HUES48 (cell line): ENCODE measurements around the gene NADK2.
A peak's percentile ranks its signal among the peaks of the same experiment; 100 is the strongest.

Experiments
- H3K27ac ChIP-seq: one replicate; pipeline ENCODE4 v1.7.0; 2013; ENCODE audit warnings: low read depth, low read length, inconsistent platforms
- H3K27me3 ChIP-seq: 2 replicates; pipeline ENCODE4 v1.6.1; 2013; ENCODE audit warnings: mild to moderate bottlenecking, low read length; ENCODE audit not compliant: control insufficient read depth, insufficient read depth
- H3K36me3 ChIP-seq: 2 replicates; pipeline ENCODE4 v1.6.1; 2013; ENCODE audit warnings: low read length; ENCODE audit not compliant: control insufficient read depth, insufficient read depth
- H3K4me1 ChIP-seq: 2 replicates; pipeline ENCODE4 v1.6.1; 2013; ENCODE audit warnings: mild to moderate bottlenecking, low read length; ENCODE audit not compliant: control insufficient read depth, insufficient read depth
- H3K4me3 ChIP-seq: 2 replicates; pipeline ENCODE4 v1.5.1; 2013; ENCODE audit warnings: mild to moderate bottlenecking, low read depth, low read length
- H3K9ac ChIP-seq: 2 replicates; pipeline ENCODE4 v1.6.1; 2013; ENCODE audit warnings: mild to moderate bottlenecking, low read depth, low read length, moderate library complexity
- H3K9me3 ChIP-seq: 2 replicates; pipeline ENCODE4 v1.6.1; 2013; ENCODE audit warnings: low read length; ENCODE audit not compliant: control insufficient read depth, insufficient read depth

The NADK2 gene

GRCh38 chr5:36244076-36244475, 2.4 kb upstream of the NADK2 start:
- Histone ChIP-seq H3K27ac (no peak overlapping the region), H3K9ac (no peak overlapping the region), H3K9me3 (peaks cover 4% of the 10 kb centered on the region; the same call in 1 of the 2 replicates), H3K36me3 (no peaks in the 10 kb centered on the region), H3K4me1 (peaks cover 17% of the 10 kb centered on the region), H3K4me3 (no peak overlapping the region), H3K27me3 (peaks cover 12% of the 10 kb centered on the region)

GRCh38 chr5:36243653-36244052, 1.9 kb upstream of the NADK2 start:
- H3K27ac ChIP-seq, result no peak overlapping the region
- H3K9ac ChIP-seq, result no peak overlapping the region
- H3K9me3 ChIP-seq, result peaks cover 4% of the 10 kb centered on the region; the same call in 1 of the 2 replicates
- H3K36me3 ChIP-seq, result no peaks in the 10 kb centered on the region
- peaks cover 12% of the 10 kb centered on the region for H3K27me3 ChIP-seq
- no peak overlapping the region for H3K4me3 ChIP-seq
- peaks cover 21% of the 10 kb centered on the region for H3K4me1 ChIP-seq

GRCh38 chr5:36242534-36243485, 1.1 kb upstream of the NADK2 start:
- H3K27ac ChIP-seq, result peak overlapping the region; percentile 55
- H3K4me3 ChIP-seq, result peak overlapping the region; percentile 76
- no peaks in the 10 kb centered on the region for H3K36me3 ChIP-seq
- H3K27me3 ChIP-seq, result peaks cover 12% of the 10 kb centered on the region
- peak overlapping the region; percentile 51 for H3K9ac ChIP-seq
- H3K9me3 ChIP-seq, result peaks cover 4% of the 10 kb centered on the region; the same call in 1 of the 2 replicates
- peaks cover 25% of the 10 kb centered on the region for H3K4me1 ChIP-seq

- Histone ChIP-seq H3K4me1 (peaks cover 25% of the 10 kb centered on the region), H3K36me3 (no peaks in the 10 kb centered on the region), H3K4me3 (peak overlapping the region; percentile 76), H3K9me3 (peaks cover 4% of the 10 kb centered on the region; the same call in 1 of the 2 replicates), H3K27me3 (peaks cover 12% of the 10 kb centered on the region), H3K27ac (peak overlapping the region; percentile 80), H3K9ac (peak overlapping the region; percentile 92)
These were observed 720 bp downstream of the NADK2 start for GRCh38 chr5:36240779-36241630.

GRCh38 chr5:36239370-36240293, 2.1 kb downstream of the NADK2 start:
- peaks cover 12% of the 10 kb centered on the region for H3K27me3 ChIP-seq
- no peak overlapping the region for H3K27ac ChIP-seq
- H3K4me3 ChIP-seq, result no peak overlapping the region
- peaks cover 25% of the 10 kb centered on the region for H3K4me1 ChIP-seq
- H3K36me3 ChIP-seq, result no peaks in the 10 kb centered on the region
- H3K9me3 ChIP-seq, result peaks cover 4% of the 10 kb centered on the region; the same call in 1 of the 2 replicates
- H3K9ac ChIP-seq, result no peak overlapping the region

GRCh38 chr5:36238502-36239295, 3.0 kb downstream of the NADK2 start:
- H3K9me3 ChIP-seq, result peaks cover 4% of the 10 kb centered on the region; the same call in 1 of the 2 replicates
- H3K27ac ChIP-seq, result no peak overlapping the region
- no peaks in the 10 kb centered on the region for H3K36me3 ChIP-seq
- H3K4me1 ChIP-seq, result peaks cover 25% of the 10 kb centered on the region
- no peak overlapping the region for H3K9ac ChIP-seq
- no peak overlapping the region for H3K4me3 ChIP-seq
- H3K27me3 ChIP-seq, result peaks cover 12% of the 10 kb centered on the region

DNA sequence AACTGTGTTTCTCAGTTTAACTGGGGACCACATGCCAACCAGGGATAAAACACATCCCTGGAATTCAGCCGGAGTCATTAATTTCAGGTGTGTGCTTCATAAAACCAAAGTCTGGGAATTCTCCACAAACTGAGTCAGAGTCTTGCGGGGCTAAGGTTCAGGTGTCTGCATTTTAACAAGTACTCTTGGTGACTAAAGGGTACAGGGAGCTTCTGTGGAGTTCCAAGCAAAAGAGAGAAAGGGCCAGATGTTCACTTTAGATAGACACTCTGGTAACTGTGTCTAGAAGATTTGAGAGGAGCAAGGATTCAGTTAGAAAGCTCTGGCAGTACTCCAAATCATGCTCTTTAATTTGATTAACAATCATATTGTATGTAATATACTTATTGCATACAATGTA, 4.0 kb downstream of the NADK2 start:
- no peak overlapping the region for H3K9ac ChIP-seq
- H3K36me3 ChIP-seq, result no peaks in the 10 kb centered on the region
- H3K4me1 ChIP-seq, result peaks cover 25% of the 10 kb centered on the region
- H3K4me3 ChIP-seq, result no peak overlapping the region
- peaks cover 3% of the 10 kb centered on the region; the same call in 1 of the 2 replicates for H3K9me3 ChIP-seq
- no peak overlapping the region for H3K27ac ChIP-seq
- H3K27me3 ChIP-seq, result peaks cover 4% of the 10 kb centered on the region

GRCh38 chr5:36236801-36237200, 4.9 kb downstream of the NADK2 start:
- Histone ChIP-seq H3K9me3 (no peaks in the 10 kb centered on the region), H3K36me3 (no peaks in the 10 kb centered on the region), H3K27me3 (no peaks in the 10 kb centered on the region; the same call in 1 of the 2 replicates), H3K4me1 (peaks cover 25% of the 10 kb centered on the region), H3K27ac (no peak overlapping the region), H3K4me3 (no peak overlapping the region), H3K9ac (no peak overlapping the region)

DNA sequence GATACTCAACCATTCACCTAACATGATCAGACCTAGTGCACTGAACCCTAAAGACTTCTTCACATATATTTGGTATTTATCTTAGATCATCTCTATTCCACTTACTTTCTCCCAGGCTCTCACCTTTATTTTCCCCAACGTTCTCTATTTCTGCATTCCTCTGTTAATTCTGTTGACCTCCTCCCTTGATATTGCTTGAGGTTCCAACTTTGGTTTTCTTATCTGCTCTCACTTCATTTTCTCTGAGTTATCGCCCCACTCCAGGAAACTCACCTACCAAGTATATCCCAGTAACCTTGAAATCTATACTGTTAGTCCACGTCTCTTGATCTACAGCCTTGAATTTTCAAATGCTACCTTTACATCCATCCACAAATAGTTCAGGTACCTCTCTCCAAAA, 9.2 kb downstream of the NADK2 start:
- H3K4me3 ChIP-seq, result no peak overlapping the region
- no peaks in the 10 kb centered on the region for H3K36me3 ChIP-seq
- no peaks in the 10 kb centered on the region for H3K4me1 ChIP-seq
- H3K27me3 ChIP-seq, result no peaks in the 10 kb centered on the region
- H3K9me3 ChIP-seq, result no peaks in the 10 kb centered on the region
- H3K9ac ChIP-seq, result no peak overlapping the region
- no peak overlapping the region for H3K27ac ChIP-seq
